Left ventricle myocardium inferior (tissue), 1 donor: ENCODE measurements around the gene SAMD11. TPM values are rescaled to one million over a fixed set of nuclear protein-coding genes. Genes with fewer than 3 reads are reported as not detected.

Source experiments
- DNase-seq: peaks from one replicate; pipeline ENCODE4 v3.0.0-alpha.2; 2020
- H3K27ac ChIP-seq: fragments of 200-600 bp; replicated peaks from 2 replicates; pipeline ENCODE4 v1.8.0; 2021
- H3K27me3 ChIP-seq: fragments of 200-600 bp; 2 replicates; pipeline ENCODE4 v1.8.0; 2021; ENCODE audit warnings: low read depth
- H3K36me3 ChIP-seq: fragments of 200-600 bp; 2 replicates; pipeline ENCODE4 v1.8.0; 2021
- H3K4me1 ChIP-seq: fragments of 200-600 bp; 2 replicates; pipeline ENCODE4 v1.8.0; 2021
- H3K4me3 ChIP-seq: fragments of 200-600 bp; 2 replicates; pipeline ENCODE4 v1.8.0; 2021; ENCODE audit warnings: mild to moderate bottlenecking, moderate library complexity
- H3K9me3 ChIP-seq: fragments of 200-600 bp; replicated peaks from 2 replicates; pipeline ENCODE4 v1.8.0; 2021
- CTCF ChIP-seq: fragments of 200-600 bp; IDR thresholded peaks from 2 replicates; pipeline ENCODE4 v1.8.0; 2021; ENCODE audit warnings: antibody characterized with exemption, mild to moderate bottlenecking, borderline replicate concordance
- intact Hi-C: fragments of 100-400 bp; cut with micrococcal nuclease; formaldehyde crosslinking; loops from one replicate; pipeline ENCODE4 v1.11.0; 2022
- total RNA-seq: library from RNA; stranded (reverse); fragmentation: NEBNext Ultra II Directional; extraction: Animal tissue kit (Norgen Biotek cat#: 25700); gene quantifications from one replicate; pipeline ENCODE4 v1.2.1, GENCODE V29; 2021
- donor health status: DM: no; HTN: yes; CAD: no; lungs with severe emphysema.

Gene SAMD11
- total RNA-seq, 1 donor from 2014 or later = 2.4 TPM

DNA sequence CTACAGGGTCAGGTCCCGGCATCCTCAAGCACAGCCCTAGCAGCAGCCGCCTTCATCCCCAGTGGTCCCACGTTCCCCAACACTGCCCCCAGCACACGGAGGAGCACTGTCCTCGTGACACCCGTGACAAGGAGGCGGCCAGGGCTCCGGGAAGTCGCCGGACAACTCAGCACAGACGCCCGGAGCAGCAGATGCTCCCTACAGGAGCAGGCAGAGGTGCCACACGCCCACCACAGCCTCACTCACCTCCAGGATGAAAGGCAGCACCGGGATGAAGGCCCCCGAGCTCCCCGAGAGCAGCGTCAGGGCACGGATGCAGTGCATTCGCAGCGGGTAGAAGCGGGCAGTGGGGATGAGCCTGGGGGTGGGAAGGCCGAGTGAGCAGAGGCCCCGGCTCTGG lies 27.2 kb downstream of the SAMD11 start:
- H3K9me3 ChIP-seq = no peaks in the 10 kb centered on the region
- no peak overlapping the region for H3K27ac ChIP-seq
- no peaks in the 10 kb centered on the region for H3K4me1 ChIP-seq
- peaks cover 99% of the 10 kb centered on the region for H3K36me3 ChIP-seq
- intact Hi-C loops = no loop called here
- DNase-seq = no peak
- no peak overlapping the region for H3K4me3 ChIP-seq
- no peaks in the 10 kb centered on the region for H3K27me3 ChIP-seq
- TF ChIP-seq CTCF = no peak

DNA sequence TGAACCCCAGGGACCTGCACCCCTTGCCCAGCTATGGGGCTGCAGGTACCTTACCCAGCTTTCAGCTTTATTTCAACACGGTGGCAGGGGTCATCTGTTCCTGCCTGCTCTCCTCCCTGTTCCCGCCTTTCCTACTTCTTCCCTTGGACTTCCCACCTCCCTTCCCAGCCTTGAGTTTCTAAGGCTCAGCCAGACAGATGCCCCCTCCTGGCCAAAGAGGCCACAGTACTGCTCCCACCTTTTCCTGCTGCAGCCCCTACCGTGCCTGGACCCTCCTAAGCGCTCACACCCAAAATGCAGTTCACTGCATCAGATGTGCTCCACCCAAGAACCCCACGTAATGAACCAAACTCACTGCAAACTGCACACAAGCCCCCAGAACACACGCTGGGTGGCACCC lies 27.6 kb downstream of the SAMD11 start:
- no peak for DNase-seq
- peak; percentile 22 for TF ChIP-seq CTCF
- no peak overlapping the region for H3K27ac ChIP-seq
- no peaks in the 10 kb centered on the region for H3K4me1 ChIP-seq
- H3K36me3 ChIP-seq = peaks cover 99% of the 10 kb centered on the region
- no peaks in the 10 kb centered on the region for H3K9me3 ChIP-seq
- no peak overlapping the region for H3K4me3 ChIP-seq
- H3K27me3 ChIP-seq = no peaks in the 10 kb centered on the region
- intact Hi-C loops = no loop called here

- Histone ChIP-seq H3K4me1 (peaks cover 5% of the 10 kb centered on the region), H3K4me3 (no peak overlapping the region), H3K36me3 (peaks cover 99% of the 10 kb centered on the region), H3K9me3 (no peaks in the 10 kb centered on the region), H3K27ac (no peak overlapping the region), H3K27me3 (no peaks in the 10 kb centered on the region)
- no peak for DNase-seq
- TF ChIP-seq CTCF = no peak
- intact Hi-C loops = no loop called here
Measured at GRCh38 chr1:952201-952600, 28.5 kb downstream of the SAMD11 start.

DNA sequence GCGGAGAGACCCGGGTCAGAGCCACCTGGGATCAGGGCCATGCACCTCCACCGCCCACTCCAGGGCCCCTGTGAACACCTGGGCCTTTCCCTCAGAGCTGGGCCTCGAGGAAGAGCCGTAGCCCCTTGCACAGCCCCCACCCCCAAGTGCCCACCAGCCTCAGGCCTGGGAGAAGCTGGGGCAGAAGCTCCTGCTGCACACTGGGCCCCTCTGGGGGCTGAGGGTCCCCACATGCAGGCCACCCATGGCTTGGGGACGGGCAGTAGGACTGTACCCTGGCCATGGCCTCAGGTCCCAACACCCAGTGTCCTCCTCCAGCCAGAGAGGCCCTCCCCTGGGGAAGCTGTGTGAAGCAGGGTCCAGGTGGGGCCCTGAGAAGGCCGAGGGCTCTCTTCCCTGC lies 28.9 kb downstream of the SAMD11 start:
- no peak for DNase-seq
- intact Hi-C loops = no loop called here
- Histone ChIP-seq H3K27me3 (no peaks in the 10 kb centered on the region), H3K36me3 (peaks cover 96% of the 10 kb centered on the region), H3K27ac (no peak overlapping the region), H3K4me3 (no peak overlapping the region), H3K4me1 (peaks cover 9% of the 10 kb centered on the region), H3K9me3 (no peaks in the 10 kb centered on the region)
- no peak for TF ChIP-seq CTCF

GRCh38 chr1:953524-954320 lies 30.0 kb downstream of the SAMD11 start:
- TF ChIP-seq CTCF = no peak
- H3K27me3 ChIP-seq = no peaks in the 10 kb centered on the region
- no peak for DNase-seq
- H3K4me1 ChIP-seq = peaks cover 20% of the 10 kb centered on the region
- H3K9me3 ChIP-seq = no peaks in the 10 kb centered on the region
- intact Hi-C loops = no loop called here
- no peak overlapping the region for H3K27ac ChIP-seq
- H3K4me3 ChIP-seq = no peak overlapping the region
- peaks cover 86% of the 10 kb centered on the region for H3K36me3 ChIP-seq
